PFSK-1 (cell line): Measurements from ENCODE around the gene RARRES1.

Source experiments
- FOXP2 ChIP-seq: optimal IDR thresholded peaks from 2 replicates; pipeline ENCODE3; 2011; ENCODE audit warnings: borderline replicate concordance, control low read depth, inconsistent platforms; ENCODE audit not compliant: insufficient read depth; ENCODE audit errors: extremely low read length, extremely low read depth
- POLR2AphosphoS5 ChIP-seq: IDR thresholded peaks from 2 replicates; pipeline ENCODE4 v1.6.1; 2012; ENCODE audit warnings: low read depth, mild to moderate bottlenecking, control low read depth, low read length, moderate library complexity
- SIN3A ChIP-seq: IDR thresholded peaks from 2 replicates; pipeline ENCODE4 v1.6.1; 2012; ENCODE audit warnings: mild to moderate bottlenecking, low read length, moderate library complexity, borderline replicate concordance; ENCODE audit not compliant: insufficient read depth
- TAF1 ChIP-seq: IDR thresholded peaks from 2 replicates; pipeline ENCODE4 v1.6.1; 2012; ENCODE audit warnings: low read length, control low read depth, borderline replicate concordance; ENCODE audit not compliant: insufficient read depth
- TF ChIP-seq, protein P1 (sequence below), 2 experiments: IDR thresholded peaks; 2 replicates each; pipeline versions ENCODE4 v1.6.1 to v1.8.0; 2011 to 2012; ENCODE audit warnings: low read depth in 2 of 2, low read length in 2 of 2, control low read depth in 1 of 2, inconsistent platforms in 1 of 2, mild to moderate bottlenecking in 1 of 2, moderate library complexity in 1 of 2; ENCODE audit not compliant: insufficient read depth in 1 of 2

RARRES1 gene

DNA sequence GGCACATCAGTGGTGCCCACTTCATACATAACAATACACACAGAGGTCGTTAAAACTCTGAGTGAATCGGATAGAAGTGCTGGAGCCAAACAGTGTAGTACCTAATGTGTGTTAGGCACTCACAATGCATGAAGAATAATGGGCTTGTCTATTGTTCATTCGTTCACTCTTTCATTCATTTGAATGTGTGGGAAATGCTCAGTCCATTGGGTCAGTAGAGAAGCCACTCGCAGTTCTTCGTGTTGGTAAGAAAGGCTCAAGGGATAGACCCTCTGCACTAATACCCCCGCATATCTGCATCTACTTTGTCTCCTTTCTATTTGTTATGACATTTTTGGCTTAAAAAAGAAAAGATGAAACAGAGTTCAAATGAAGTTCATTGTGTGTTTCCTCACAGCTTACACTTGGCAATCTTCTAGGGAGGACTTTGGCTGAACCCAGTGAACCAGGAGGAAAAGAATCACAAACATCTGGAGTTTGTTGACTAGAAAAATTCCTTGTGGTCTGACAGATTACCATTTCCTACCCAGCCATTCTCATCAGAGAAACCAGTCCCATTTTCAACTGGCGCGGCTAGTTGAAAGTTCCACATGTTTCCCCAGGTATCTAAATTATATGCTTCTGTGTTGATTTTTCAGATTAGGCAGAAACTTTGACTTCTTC is 36.8 kb upstream of the RARRES1 start:
- no peak for TF ChIP-seq FOXP2
- TF ChIP-seq POLR2AphosphoS5: no peak
- TF ChIP-seq TAF1: no peak
- TF ChIP-seq, protein P1, sequence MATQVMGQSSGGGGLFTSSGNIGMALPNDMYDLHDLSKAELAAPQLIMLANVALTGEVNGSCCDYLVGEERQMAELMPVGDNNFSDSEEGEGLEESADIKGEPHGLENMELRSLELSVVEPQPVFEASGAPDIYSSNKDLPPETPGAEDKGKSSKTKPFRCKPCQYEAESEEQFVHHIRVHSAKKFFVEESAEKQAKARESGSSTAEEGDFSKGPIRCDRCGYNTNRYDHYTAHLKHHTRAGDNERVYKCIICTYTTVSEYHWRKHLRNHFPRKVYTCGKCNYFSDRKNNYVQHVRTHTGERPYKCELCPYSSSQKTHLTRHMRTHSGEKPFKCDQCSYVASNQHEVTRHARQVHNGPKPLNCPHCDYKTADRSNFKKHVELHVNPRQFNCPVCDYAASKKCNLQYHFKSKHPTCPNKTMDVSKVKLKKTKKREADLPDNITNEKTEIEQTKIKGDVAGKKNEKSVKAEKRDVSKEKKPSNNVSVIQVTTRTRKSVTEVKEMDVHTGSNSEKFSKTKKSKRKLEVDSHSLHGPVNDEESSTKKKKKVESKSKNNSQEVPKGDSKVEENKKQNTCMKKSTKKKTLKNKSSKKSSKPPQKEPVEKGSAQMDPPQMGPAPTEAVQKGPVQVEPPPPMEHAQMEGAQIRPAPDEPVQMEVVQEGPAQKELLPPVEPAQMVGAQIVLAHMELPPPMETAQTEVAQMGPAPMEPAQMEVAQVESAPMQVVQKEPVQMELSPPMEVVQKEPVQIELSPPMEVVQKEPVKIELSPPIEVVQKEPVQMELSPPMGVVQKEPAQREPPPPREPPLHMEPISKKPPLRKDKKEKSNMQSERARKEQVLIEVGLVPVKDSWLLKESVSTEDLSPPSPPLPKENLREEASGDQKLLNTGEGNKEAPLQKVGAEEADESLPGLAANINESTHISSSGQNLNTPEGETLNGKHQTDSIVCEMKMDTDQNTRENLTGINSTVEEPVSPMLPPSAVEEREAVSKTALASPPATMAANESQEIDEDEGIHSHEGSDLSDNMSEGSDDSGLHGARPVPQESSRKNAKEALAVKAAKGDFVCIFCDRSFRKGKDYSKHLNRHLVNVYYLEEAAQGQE (IDR thresholded peaks at IDR 0.05; ENCODE audit: insufficient read depth in 1 of 2, low read depth in 2 of 2, low read length in 2 of 2): no peak
- TF ChIP-seq SIN3A: no peak

DNA sequence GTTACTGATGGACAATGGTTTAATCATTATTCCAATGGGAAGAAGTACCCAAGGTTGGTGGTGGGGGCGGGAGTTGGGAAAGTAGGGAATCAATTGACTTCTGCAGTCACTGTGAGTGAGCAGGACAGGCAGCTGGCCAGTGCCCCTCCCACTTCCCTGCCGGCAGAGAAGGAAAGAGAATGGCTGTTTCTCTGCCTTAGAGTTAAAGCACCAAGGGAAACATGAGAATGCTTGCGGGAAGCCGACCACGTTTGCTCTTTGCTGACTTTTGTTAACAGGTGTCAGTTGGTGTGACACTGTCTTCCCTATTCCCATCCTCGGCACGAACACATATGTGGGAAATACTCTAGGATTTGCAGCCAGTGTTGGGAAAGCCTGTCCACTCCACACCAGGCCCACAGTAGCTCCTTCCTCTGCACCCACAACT is 36.1 kb upstream of the RARRES1 start:
- TF ChIP-seq, protein P1 (IDR thresholded peaks at IDR 0.05; ENCODE audit: insufficient read depth in 1 of 2, low read depth in 2 of 2, low read length in 2 of 2): no peak
- no peak for TF ChIP-seq POLR2AphosphoS5
- no peak for TF ChIP-seq TAF1

- TF ChIP-seq SIN3A (no peak), FOXP2 (no peak), POLR2AphosphoS5 (no peak), TAF1 (no peak)
- TF ChIP-seq, protein P1 (IDR thresholded peaks at IDR 0.05; ENCODE audit: insufficient read depth in 1 of 2, low read depth in 2 of 2, low read length in 2 of 2): no peak
These were observed 34.1 kb upstream of the RARRES1 start for GRCh38 chr3:158766364-158766763.

- TF ChIP-seq, protein P1 (IDR thresholded peaks at IDR 0.05; ENCODE audit: insufficient read depth in 1 of 2, low read depth in 2 of 2, low read length in 2 of 2): no peak
- no peak for TF ChIP-seq SIN3A
- TF ChIP-seq TAF1: no peak
- TF ChIP-seq FOXP2: no peak
- no peak for TF ChIP-seq POLR2AphosphoS5
These were observed 33.4 kb upstream of the RARRES1 start for GRCh38 chr3:158765518-158766205.
